CD1c-positive myeloid dendritic cell (primary cell): Measurements from ENCODE around the gene ENO2.

Experiments
- DNase-seq: peaks from one replicate; pipeline ENCODE4 v3.0.0-alpha.2; 2016; ENCODE audit errors: extremely low spot score

ENO2 gene

GRCh38 chr12:6912164-6912935 is 2.0 kb upstream of the ENO2 start:
- DNase-seq: no peak

GRCh38 chr12:6914947-6915788 is 788 bp downstream of the ENO2 start:
- no peak for DNase-seq

GRCh38 chr12:6915789-6916285 is 1.5 kb downstream of the ENO2 start:
- DNase-seq: no peak

DNA sequence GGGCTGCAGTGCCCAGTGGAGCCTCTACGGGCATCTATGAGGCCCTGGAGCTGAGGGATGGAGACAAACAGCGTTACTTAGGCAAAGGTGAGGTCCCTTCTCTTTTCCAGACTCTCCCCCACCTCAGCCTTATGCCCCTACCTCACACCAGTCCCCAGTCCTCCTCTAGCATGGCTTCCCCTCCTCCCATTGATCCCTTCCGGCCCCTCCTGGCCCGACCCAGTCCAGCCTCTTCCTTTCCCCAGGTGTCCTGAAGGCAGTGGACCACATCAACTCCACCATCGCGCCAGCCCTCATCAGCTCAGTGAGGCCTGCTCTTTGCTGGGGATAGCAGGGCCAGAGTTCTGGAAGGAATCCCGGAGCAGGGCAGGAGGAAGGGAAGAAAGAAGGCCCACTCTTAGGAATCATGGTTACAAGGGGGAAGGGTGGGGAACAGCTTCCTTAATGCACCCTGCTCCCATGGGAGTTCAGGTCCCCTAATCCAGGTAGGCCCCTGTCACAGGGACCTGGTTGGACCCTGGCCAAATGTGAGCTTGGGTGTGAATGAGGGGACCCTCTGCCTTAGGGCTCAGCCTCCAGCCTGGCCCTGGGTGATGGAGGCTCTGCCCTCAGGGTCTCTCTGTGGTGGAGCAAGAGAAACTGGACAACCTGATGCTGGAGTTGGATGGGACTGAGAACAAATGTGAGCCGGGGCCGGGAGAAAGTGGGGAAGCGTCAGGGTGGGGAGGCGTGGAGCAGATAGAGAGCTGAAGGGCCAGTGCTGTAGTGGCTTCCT is 2.2 kb downstream of the ENO2 start:
- no peak for DNase-seq

DNA sequence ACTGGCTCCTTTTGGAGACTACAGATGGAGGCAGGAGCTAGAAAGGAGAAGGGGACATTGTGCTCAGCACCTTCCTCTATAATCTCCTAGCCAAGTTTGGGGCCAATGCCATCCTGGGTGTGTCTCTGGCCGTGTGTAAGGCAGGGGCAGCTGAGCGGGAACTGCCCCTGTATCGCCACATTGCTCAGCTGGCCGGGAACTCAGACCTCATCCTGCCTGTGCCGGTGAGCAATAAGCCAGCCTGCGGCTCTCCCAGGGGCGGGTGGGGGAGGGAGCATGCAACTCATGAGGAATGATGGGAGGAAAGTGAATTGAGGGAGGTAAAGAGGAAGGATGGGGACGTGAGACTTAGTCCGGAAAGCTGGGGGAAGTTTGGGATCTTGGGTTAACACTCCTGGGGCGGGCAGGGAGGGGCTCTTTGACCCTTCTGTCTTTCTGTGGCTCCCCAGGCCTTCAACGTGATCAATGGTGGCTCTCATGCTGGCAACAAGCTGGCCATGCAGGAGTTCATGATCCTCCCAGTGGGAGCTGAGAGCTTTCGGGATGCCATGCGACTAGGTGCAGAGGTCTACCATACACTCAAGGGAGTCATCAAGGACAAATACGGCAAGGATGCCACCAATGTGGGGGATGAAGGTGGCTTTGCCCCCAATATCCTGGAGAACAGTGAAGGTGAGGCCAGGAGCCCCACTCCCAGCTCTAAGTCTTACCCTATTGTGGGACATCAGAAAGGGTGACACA is 3.3 kb downstream of the ENO2 start:
- DNase-seq: no peak

DNA sequence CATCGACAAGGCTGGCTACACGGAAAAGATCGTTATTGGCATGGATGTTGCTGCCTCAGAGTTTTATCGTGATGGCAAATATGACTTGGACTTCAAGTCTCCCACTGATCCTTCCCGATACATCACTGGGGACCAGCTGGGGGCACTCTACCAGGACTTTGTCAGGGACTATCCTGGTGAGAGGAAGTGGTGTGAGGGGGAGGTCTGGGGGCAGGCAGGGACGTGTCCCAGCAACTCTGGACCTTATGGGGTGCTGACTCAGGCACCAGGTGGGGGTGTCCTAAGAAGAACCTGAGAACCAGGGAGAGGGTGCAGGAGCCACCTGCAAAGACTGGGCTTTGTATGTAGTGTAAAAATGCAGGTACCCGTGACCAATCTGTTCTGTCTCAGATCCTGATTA is 5.2 kb downstream of the ENO2 start:
- no peak for DNase-seq

- DNase-seq: no peak
Measured at GRCh38 chr12:6921539-6921938, 7.2 kb downstream of the ENO2 start.

DNA sequence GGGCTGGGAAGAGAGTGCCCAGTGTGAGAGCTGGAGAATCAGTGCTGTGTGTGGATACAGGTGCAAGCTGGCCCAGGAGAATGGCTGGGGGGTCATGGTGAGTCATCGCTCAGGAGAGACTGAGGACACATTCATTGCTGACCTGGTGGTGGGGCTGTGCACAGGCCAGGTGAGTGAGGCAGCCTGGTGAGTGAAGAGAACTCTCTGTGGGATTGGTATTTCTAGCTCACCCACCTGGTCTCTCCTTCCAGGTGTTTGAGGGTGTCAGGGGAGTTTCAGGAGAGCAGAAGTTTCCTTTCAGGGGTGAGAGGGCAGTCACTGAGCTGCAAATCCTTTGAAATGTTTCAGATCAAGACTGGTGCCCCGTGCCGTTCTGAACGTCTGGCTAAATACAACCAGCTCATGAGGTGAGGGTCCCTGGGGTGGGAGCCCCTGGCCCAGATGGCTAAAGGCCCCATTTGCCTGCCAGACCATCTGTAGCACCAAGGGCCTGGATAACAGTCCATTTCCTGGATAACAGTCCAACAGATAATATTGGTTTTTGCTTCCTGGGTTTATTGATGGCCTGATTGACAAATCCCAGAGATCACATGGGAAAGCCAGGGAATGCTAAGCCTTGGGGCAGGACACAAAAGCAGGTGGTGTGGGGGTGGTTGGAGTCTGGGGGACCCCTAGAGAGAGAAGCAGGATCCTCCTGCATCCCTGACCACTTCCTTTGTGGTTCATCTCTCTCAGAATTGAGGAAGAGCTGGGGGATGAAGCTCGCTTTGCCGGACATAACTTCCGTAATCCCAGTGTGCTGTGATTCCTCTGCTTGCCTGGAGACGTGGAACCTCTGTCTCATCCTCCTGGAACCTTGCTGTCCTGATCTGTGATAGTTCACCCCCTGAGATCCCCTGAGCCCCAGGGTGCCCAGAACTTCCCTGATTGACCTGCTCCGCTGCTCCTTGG is 7.9 kb downstream of the ENO2 start:
- DNase-seq: peak; percentile 74

- DNase-seq: no peak
Measured at GRCh38 chr12:6923003-6923732, 8.8 kb downstream of the ENO2 start.

- no peak for DNase-seq
Measured at GRCh38 chr12:6923851-6924250, 9.5 kb downstream of the ENO2 start.

GRCh38 chr12:6925239-6925539 is 10.8 kb downstream of the ENO2 start:
- no peak for DNase-seq

- no peak for DNase-seq
Measured at GRCh38 chr12:6925540-6926279, 11.3 kb downstream of the ENO2 start.

DNA sequence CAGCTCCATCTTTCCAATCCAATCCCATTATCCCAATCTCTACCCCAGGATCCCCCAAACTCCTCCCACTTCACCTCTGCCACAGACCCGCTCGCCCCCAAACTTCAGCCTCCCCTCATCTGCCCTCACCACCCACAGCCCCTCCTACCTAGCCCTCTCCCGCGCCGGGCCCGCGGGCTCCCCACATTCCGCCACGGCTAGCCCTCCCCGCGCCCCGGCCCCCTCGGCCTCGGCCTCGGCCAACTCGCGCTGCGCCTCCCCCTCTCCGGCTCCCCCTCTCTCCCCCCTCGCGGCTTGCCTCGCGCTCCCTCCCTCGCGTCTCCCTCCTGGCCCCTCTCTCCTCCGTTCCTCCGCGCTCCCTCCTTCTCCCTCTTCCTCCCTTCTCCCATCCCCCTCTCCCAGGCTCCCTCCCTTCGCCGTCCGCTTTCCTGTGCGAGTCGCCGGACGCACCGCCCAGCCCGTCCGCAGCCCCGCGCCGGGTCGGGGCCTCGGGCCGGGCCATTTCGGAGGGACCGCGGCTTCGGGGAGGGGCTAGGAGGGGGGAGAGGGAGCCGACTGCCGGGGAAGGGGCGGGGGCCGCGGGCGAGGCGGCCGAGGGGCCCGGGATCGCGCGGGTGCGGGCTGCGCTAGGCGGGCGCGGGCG is 13.1 kb downstream of the ENO2 start, which contains the start of gene ATN1:
ATN1 (plus strand) TSS at position 581 of the 643 bp plus-strand sequence. CDS start 6,043 bp downstream, outside the sequence.
- DNase-seq: no peak

DNA sequence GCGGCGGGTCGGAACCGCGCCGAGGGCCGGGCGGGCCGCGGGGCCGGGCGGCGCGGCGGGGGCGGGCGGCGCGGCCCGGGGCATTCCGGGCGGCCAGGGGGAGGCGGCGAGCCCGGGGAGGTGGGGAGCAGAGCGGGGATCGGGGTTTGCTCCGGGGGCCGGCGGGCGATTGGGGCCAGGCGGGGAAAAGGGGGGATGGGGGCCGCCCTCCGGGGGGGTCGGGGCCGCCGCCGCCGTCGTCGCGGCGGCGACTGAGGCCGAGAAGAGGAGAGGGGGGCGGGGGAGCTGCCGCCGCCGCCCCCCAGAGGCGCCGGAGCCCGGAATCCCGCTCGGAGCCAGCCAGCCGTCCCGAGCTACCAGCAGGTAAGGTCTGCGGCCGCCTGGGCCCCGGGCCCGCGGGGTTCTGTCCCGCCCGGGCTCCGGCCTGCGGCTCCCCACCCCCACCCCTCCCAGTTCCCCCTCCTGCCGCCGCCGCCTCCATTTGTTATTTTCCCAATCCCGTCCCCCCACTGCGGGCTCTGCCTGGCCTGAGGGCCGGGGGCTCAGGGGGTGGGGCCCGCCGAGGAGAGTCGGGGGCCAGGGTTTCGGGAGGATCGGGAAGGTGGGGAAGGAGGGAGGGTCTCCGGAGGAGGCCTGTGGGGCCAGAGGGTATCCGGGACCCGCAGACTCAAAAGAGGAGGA is 13.8 kb downstream of the ENO2 start:
- DNase-seq: no peak

DNA sequence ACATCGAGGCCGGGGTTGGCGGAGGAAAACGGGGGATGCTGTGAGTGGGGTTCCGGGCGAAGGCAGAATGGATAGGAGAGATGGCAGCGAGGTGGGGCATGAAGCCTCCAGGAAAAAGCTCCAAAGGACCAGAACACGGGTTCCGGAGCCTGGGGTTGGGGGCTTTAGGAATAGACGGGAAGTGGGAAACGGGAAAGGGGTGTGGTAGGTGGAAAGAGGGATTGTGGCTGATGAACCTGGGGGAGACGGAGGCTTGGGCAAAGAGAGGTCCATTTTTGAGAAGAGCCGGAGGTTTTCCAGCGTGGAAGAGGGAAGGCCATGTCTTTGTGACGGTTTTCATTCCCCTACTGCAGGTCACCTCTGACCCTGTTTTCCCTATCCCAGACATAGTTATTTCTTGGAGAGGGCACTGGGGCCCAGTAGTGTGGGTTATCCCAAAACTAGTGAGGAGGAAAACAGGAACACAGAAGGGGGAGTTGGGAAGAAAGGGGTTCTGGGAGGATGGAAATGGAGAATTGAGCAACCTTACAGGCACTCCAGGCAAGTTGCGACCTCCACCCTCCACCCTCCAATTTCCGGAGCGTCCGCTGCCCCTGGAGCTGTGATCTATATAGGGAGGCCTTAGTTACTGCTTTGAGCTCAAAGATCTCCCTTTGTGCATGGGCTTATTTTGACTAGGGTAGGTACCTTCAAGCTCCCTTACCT is 14.5 kb downstream of the ENO2 start:
- DNase-seq: no peak

GRCh38 chr12:6929466-6930452 is 15.4 kb downstream of the ENO2 start:
- no peak for DNase-seq
